B cell (primary cell): ENCODE measurements around the gene TGFBR3L. TPM values are rescaled to one million over a fixed set of nuclear protein-coding genes. Genes with fewer than 3 reads are reported as not detected.

Source experiments
- ATAC-seq: fragments of 200-7000 bp; cut with Tn5 transposase; one replicate; pipeline ENCODE4 v1.10.0; 2021; ENCODE audit warnings: low read depth, mild to moderate bottlenecking, moderate number of reproducible peaks, moderate library complexity
- CTCF ChIA-PET: fragments of 350-600 bp; sonication (Branson Sonifier 250); formaldehyde crosslinking; loops from one replicate; lab custom pipeline; 2021; ENCODE audit warnings: antibody characterized with exemption, inconsistent platforms; lab: Charles Lee
- POLR2A ChIA-PET: fragments of 350-600 bp; sonication (Branson Sonifier 250); formaldehyde crosslinking; loops from one replicate; lab custom pipeline; 2021; ENCODE audit warnings: antibody characterized with exemption; lab: Charles Lee
- DNase-seq: peaks from one replicate; pipeline ENCODE4 v3.0.0; 2013
- H2AFZ ChIP-seq: 2 replicates; pipeline ENCODE4 v1.6.1; 2012; ENCODE audit warnings: mild to moderate bottlenecking, low read depth, low read length; ENCODE audit not compliant: insufficient read depth, poor library complexity, severe bottlenecking
- H3K27ac ChIP-seq, 2 donors: 1 replicate in 1 of 2; 2 replicates in 1 of 2; pipeline ENCODE4 v1.5.1; 2012 to 2013; ENCODE audit warnings: low read length in 2 of 2, mild to moderate bottlenecking in 2 of 2, moderate library complexity in 1 of 2
- H3K27me3 ChIP-seq, 4 experiments: fragments of 200-600 bp in 1 of 4; sonication (generic) in 1 of 4; replicated peaks in 1 of 4; 1 replicate in 2 of 4; 2 replicates in 2 of 4; pipeline versions ENCODE4 v1.6.1 to v1.7.0; 2013 to 2016; ENCODE audit warnings: low read length in 3 of 4, mild to moderate bottlenecking in 2 of 4, mixed read lengths in 1 of 4, moderate library complexity in 1 of 4; ENCODE audit not compliant: insufficient read depth in 4 of 4, control insufficient read depth in 3 of 4; ENCODE audit errors: control extremely low read depth in 1 of 4
- H3K36me3 ChIP-seq, 2 experiments: replicated peaks in 1 of 2; 1 replicate in 1 of 2; 2 replicates in 1 of 2; pipeline versions ENCODE4 v1.6.1 to v1.7.1; 2013; ENCODE audit warnings: low read length in 1 of 2; ENCODE audit not compliant: insufficient read depth in 2 of 2, control insufficient read depth in 1 of 2; ENCODE audit errors: control extremely low read depth in 1 of 2, extremely low read depth in 1 of 2
- H3K4me1 ChIP-seq, 2 donors: fragments of 200-600 bp in 1 of 2; sonication (generic) in 1 of 2; 1 replicate in 1 of 2; 2 replicates in 1 of 2; pipeline versions ENCODE4 v1.5.1 to v1.6.1; 2013 to 2017; ENCODE audit warnings: low read length in 2 of 2; ENCODE audit not compliant: control insufficient read depth in 2 of 2, insufficient read depth in 2 of 2
- H3K4me2 ChIP-seq: replicated peaks from 2 replicates; pipeline ENCODE3; 2012; ENCODE audit warnings: mild to moderate bottlenecking, low read depth, low read length; ENCODE audit not compliant: poor library complexity, severe bottlenecking
- H3K4me3 ChIP-seq, 5 experiments: fragments of 200-600 bp in 1 of 5; sonication (generic) in 1 of 5; 1 replicate in 3 of 5; 2 replicates in 2 of 5; pipeline versions ENCODE4 v1.5.1 to v1.7.0; 2011 to 2016; ENCODE audit warnings: low read length in 4 of 5, mild to moderate bottlenecking in 4 of 5, low read depth in 2 of 5, control low read depth in 1 of 5, moderate library complexity in 1 of 5; ENCODE audit not compliant: insufficient read depth in 1 of 5; ENCODE audit errors: control extremely low read depth in 1 of 5, extremely low read depth in 1 of 5
- H3K79me2 ChIP-seq: fragments of 200-600 bp; sonication (generic); one replicate; pipeline ENCODE4 v1.6.0; 2016; ENCODE audit warnings: low read length; ENCODE audit not compliant: control insufficient read depth, insufficient read depth
- H3K9ac ChIP-seq: fragments of 200-600 bp; sonication (generic); 2 replicates; pipeline ENCODE4 v1.6.1; 2017; ENCODE audit warnings: mild to moderate bottlenecking, low read length, moderate library complexity
- H3K9me3 ChIP-seq, 3 donors: one replicate each; pipeline versions ENCODE4 v1.6.1 to v1.7.1; 2013; ENCODE audit warnings: low read length in 2 of 3; ENCODE audit not compliant: control insufficient read depth in 2 of 3, insufficient read depth in 1 of 3; ENCODE audit errors: control extremely low read depth in 1 of 3
- H4K20me1 ChIP-seq: 2 replicates; pipeline ENCODE4 v1.6.0; 2012; ENCODE audit warnings: mild to moderate bottlenecking, low read length; ENCODE audit not compliant: insufficient read depth, control insufficient read depth, poor library complexity, severe bottlenecking
- H3K27ac Mint-ChIP-seq: one replicate; pipeline ENCODE4 v1.8.0; 2021; ENCODE audit warnings: mixed read lengths
- H3K27me3 Mint-ChIP-seq: one replicate; pipeline ENCODE4 v1.8.0; 2021; ENCODE audit warnings: mixed read lengths
- H3K4me1 Mint-ChIP-seq: one replicate; pipeline ENCODE4 v1.8.0; 2021; ENCODE audit warnings: mixed read lengths
- H3K4me3 Mint-ChIP-seq: one replicate; pipeline ENCODE4 v1.8.0; 2021; ENCODE audit warnings: mixed read lengths
- H3K9me3 Mint-ChIP-seq: one replicate; pipeline ENCODE4 v1.8.0; 2022; ENCODE audit warnings: mixed read lengths; ENCODE audit not compliant: insufficient read depth
- CTCF ChIP-seq: fragments of 200-600 bp; IDR thresholded peaks from one replicate; pipeline ENCODE4 v1.8.0; 2022; ENCODE audit warnings: antibody characterized with exemption, mild to moderate bottlenecking
- EZH2 ChIP-seq: IDR thresholded peaks from 2 replicates; pipeline ENCODE4 v1.6.1; 2012; ENCODE audit warnings: borderline replicate concordance, low read depth, mild to moderate bottlenecking, moderate library complexity, low read length; ENCODE audit not compliant: insufficient read depth, poor library complexity, severe bottlenecking
- WGBS: methylation state at CpG from one replicate; pipeline ENCODE4 v1.1.5; 2013; ENCODE audit warnings: missing lambda C conversion rate; ENCODE audit not compliant: insufficient coverage; 5-methylcytosine and 5-hydroxymethylcytosine counted together
- intact Hi-C: fragments of 100-400 bp; cut with micrococcal nuclease; formaldehyde crosslinking; loops from one replicate; pipeline ENCODE4 v1.10.0; 2022
- polyA plus RNA-seq: library from polyadenylated mRNA; depleted of rRNA; stranded (reverse); fragments of >200 nt; gene quantifications from 2 replicates; pipeline ENCODE4 v1.2.3, GENCODE V29; 2012
- total RNA-seq, 2 donors: library from RNA; stranded (reverse); fragments of 120-200 nt in 1 of 2; gene quantifications; 1 replicate in 1 of 2; 2 replicates in 1 of 2; pipeline versions ENCODE4 v1.2.3 to v1.2.4, GENCODE V29; 2013 to 2022

The TGFBR3L gene
- total and polyA plus RNA-seq, 2 donors (not counting 1 experiment from before 2014, with no cell fraction given): 0.21 to 0.22 TPM

GRCh38 chr19:7968008-7968795, 53.6 kb downstream of the TGFBR3L start:
- no peaks in the 10 kb centered on the region for H3K4me1 Mint-ChIP-seq
- 96% methylated on average over 12 of the region's 15 CpGs for WGBS
- POLR2A ChIA-PET: no interaction called here
- intact Hi-C loops: no loop called here
- Histone ChIP-seq H2AFZ (no peak overlapping the region), H3K9ac (no peak overlapping the region), H3K79me2 (no peaks in the 10 kb centered on the region), H4K20me1 (no peaks in the 10 kb centered on the region), H3K4me1 (no peaks in the 10 kb centered on the region), H3K27ac (no peak overlapping the region), H3K9me3 (no peaks in the 10 kb centered on the region), H3K4me3 (no peak overlapping the region), H3K4me2 (no peak overlapping the region), H3K27me3 (no peaks in the 10 kb centered on the region), H3K36me3 (peaks cover 3 to 60% of the 10 kb centered on the region in 2 experiments)
- no peak overlapping the region for H3K27ac Mint-ChIP-seq
- DNase-seq (no peak), ATAC-seq (no peak)
- CTCF ChIA-PET: interaction anchor here (0.7 kb wide), 1 partner anchor 32 kb away, joined by 3 read pairs; no protein-coding TSS in a partner anchor
- TF ChIP-seq CTCF (no peak), EZH2 (no peak)
- H3K9me3 Mint-ChIP-seq: no peaks in the 10 kb centered on the region
- no peaks in the 10 kb centered on the region for H3K27me3 Mint-ChIP-seq
- H3K4me3 Mint-ChIP-seq: no peak overlapping the region

Other genes starting within 250 kb of the TGFBR3L start
- gene RETN, start 245.8 kb upstream of the TGFBR3L start, total RNA-seq: not detected in 2 replicates
- gene RETN, start 245.8 kb upstream of the TGFBR3L start, polyA plus RNA-seq: not detected in 2 replicates
- not detected in 2 replicates for gene MCEMP1, start 237.7 kb upstream of the TGFBR3L start, total RNA-seq
- gene MCEMP1, start 237.7 kb upstream of the TGFBR3L start, polyA plus RNA-seq: 0.57 and 1.6 TPM in 2 replicates
- gene TRAPPC5, start 234.0 kb upstream of the TGFBR3L start, total RNA-seq: 61.2 and 61.5 TPM in 2 replicates
- 42.0 and 64.9 TPM in 2 replicates for gene TRAPPC5, start 234.0 kb upstream of the TGFBR3L start, polyA plus RNA-seq
- 16.3 and 17.1 TPM in 2 replicates for gene FCER2, start 212.7 kb upstream of the TGFBR3L start, total RNA-seq
- 419 and 497 TPM in 2 replicates for gene FCER2, start 212.7 kb upstream of the TGFBR3L start, polyA plus RNA-seq
- not detected in 2 replicates for gene CLEC4G, start 182.7 kb upstream of the TGFBR3L start, total RNA-seq
- 0.58 and 1.3 TPM in 2 replicates for gene CLEC4G, start 182.7 kb upstream of the TGFBR3L start, polyA plus RNA-seq
- gene CD209, start 167.3 kb upstream of the TGFBR3L start, total RNA-seq: not detected in 2 replicates
- gene CD209, start 167.3 kb upstream of the TGFBR3L start, polyA plus RNA-seq: 0.10 TPM in 1 of 2 replicates, not detected in the other
- gene CLEC4M, start 151.6 kb upstream of the TGFBR3L start, total RNA-seq: 0.52 TPM in 1 of 2 replicates, not detected in the other
- 0.10 TPM in 1 of 2 replicates, not detected in the other for gene CLEC4M, start 151.6 kb upstream of the TGFBR3L start, polyA plus RNA-seq
- 11.2 and 11.8 TPM in 2 replicates for gene EVI5L, start 84.6 kb upstream of the TGFBR3L start, total RNA-seq
- 6.1 and 7.9 TPM in 2 replicates for gene EVI5L, start 84.6 kb upstream of the TGFBR3L start, polyA plus RNA-seq
- not detected in 2 replicates for gene PRR36, start 40.4 kb upstream of the TGFBR3L start, total RNA-seq
- 0.01 and 0.04 TPM in 2 replicates for gene PRR36, start 40.4 kb upstream of the TGFBR3L start, polyA plus RNA-seq
- gene LRRC8E, start 26.3 kb upstream of the TGFBR3L start, total RNA-seq: not detected in 2 replicates
- not detected in 2 replicates for gene LRRC8E, start 26.3 kb upstream of the TGFBR3L start, polyA plus RNA-seq
- gene MAP2K7, start 11.0 kb upstream of the TGFBR3L start, total RNA-seq: 71.9 and 76.3 TPM in 2 replicates
- gene MAP2K7, start 11.0 kb upstream of the TGFBR3L start, polyA plus RNA-seq: 56.0 and 79.7 TPM in 2 replicates
- gene SNAPC2, start 5.5 kb downstream of the TGFBR3L start, total RNA-seq: 19.3 and 19.9 TPM in 2 replicates
- 19.5 and 21.7 TPM in 2 replicates for gene SNAPC2, start 5.5 kb downstream of the TGFBR3L start, polyA plus RNA-seq
- gene CTXN1, start 11.3 kb downstream of the TGFBR3L start, total RNA-seq: not detected in 2 replicates
- gene CTXN1, start 11.3 kb downstream of the TGFBR3L start, polyA plus RNA-seq: not detected in 2 replicates
- gene TIMM44, start 28.8 kb downstream of the TGFBR3L start, total RNA-seq: 62.1 and 66.5 TPM in 2 replicates
- gene TIMM44, start 28.8 kb downstream of the TGFBR3L start, polyA plus RNA-seq: 48.9 and 72.2 TPM in 2 replicates
- 58.3 and 63.5 TPM in 2 replicates for gene ELAVL1, start 90.8 kb downstream of the TGFBR3L start, total RNA-seq
- 20.1 and 21.8 TPM in 2 replicates for gene ELAVL1, start 90.8 kb downstream of the TGFBR3L start, polyA plus RNA-seq
- gene CCL25, start 137.9 kb downstream of the TGFBR3L start, total RNA-seq: not detected in 2 replicates
- gene CCL25, start 137.9 kb downstream of the TGFBR3L start, polyA plus RNA-seq: 0.28 TPM in 1 of 2 replicates, not detected in the other
- gene FBN3, start 234.8 kb downstream of the TGFBR3L start, total RNA-seq: not detected in 2 replicates
- gene FBN3, start 234.8 kb downstream of the TGFBR3L start, polyA plus RNA-seq: not detected in 2 replicates